H1 (cell line): ENCODE data around the gene DOCK3. TPM values are rescaled to one million over a fixed set of nuclear protein-coding genes. Genes with fewer than 3 reads are reported as not detected.
"Not testable (repeated sequence)": the region's sequence is repeated elsewhere in the genome, so short reads cannot be mapped to it uniquely, and the experiment has no call there.

Experiments
- CTCF ChIA-PET: fragments of 300-600 bp; sonication (Branson Sonifier 250); formaldehyde crosslinking; loops from one replicate; lab custom pipeline; 2021; ENCODE audit not compliant: partially characterized antibody; lab: Charles Lee
- POLR2A ChIA-PET: fragments of 300-600 bp; sonication (Branson Sonifier 250); formaldehyde crosslinking; loops from one replicate; lab custom pipeline; 2021; ENCODE audit warnings: inconsistent platforms; ENCODE audit not compliant: partially characterized antibody; lab: Charles Lee
- DNase-seq, 2 experiments: peaks; one replicate each; pipeline versions ENCODE4 v3.0.0 to v3.0.0-alpha.2; 2010 to 2022; ENCODE audit warnings: low spot score in 2 of 2, low read depth in 1 of 2, mixed read lengths in 1 of 2
- FAIRE-seq: peaks from 2 replicates; lab custom pipeline; 2011; peaks lifted over from hg19 to GRCh38; lab: Jason Lieb, UNC
- H2AFZ ChIP-seq: 2 replicates; pipeline ENCODE4 v1.8.1; 2012; ENCODE audit warnings: low read length, inconsistent platforms
- H2AK5ac ChIP-seq: 2 replicates; pipeline ENCODE4 v1.6.1; 2013; ENCODE audit warnings: low read depth, low read length
- H2BK120ac ChIP-seq: replicated peaks from 2 replicates; pipeline ENCODE3; 2013; ENCODE audit warnings: low read depth, low read length, inconsistent platforms
- H2BK12ac ChIP-seq: 2 replicates; pipeline ENCODE4 v1.6.1; 2013; ENCODE audit warnings: low read depth, low read length
- H2BK15ac ChIP-seq: 2 replicates; pipeline ENCODE4 v1.6.1; 2013; ENCODE audit warnings: low read length
- H2BK20ac ChIP-seq: 2 replicates; pipeline ENCODE4 v1.6.1; 2013; ENCODE audit warnings: low read length
- H2BK5ac ChIP-seq: 2 replicates; pipeline ENCODE4 v1.6.1; 2013; ENCODE audit warnings: low read depth, low read length
- H3K14ac ChIP-seq: 2 replicates; pipeline ENCODE4 v1.6.1; 2013; ENCODE audit warnings: inconsistent platforms; ENCODE audit not compliant: insufficient read length
- H3K18ac ChIP-seq: 2 replicates; pipeline ENCODE4 v1.6.1; 2013; ENCODE audit warnings: low read length; ENCODE audit errors: extremely low read depth
- H3K23ac ChIP-seq: 2 replicates; pipeline ENCODE4 v1.6.1; 2013; ENCODE audit warnings: inconsistent platforms; ENCODE audit not compliant: insufficient read length
- H3K23me2 ChIP-seq: 2 replicates; pipeline ENCODE4 v1.6.1; 2013; ENCODE audit warnings: low read depth, low read length
- H3K27ac ChIP-seq: 2 replicates; pipeline ENCODE4 v1.6.1; 2011; ENCODE audit warnings: low read depth, low read length, inconsistent platforms
- H3K27me3 ChIP-seq, 4 experiments: replicated peaks in 1 of 4; 1 replicate in 1 of 4; 2 replicates in 3 of 4; pipeline versions ENCODE4 v1.6.1 to v1.8.1; 2011 to 2013; ENCODE audit warnings: low read length in 3 of 4, mild to moderate bottlenecking in 3 of 4, inconsistent platforms in 2 of 4, mixed read lengths in 2 of 4, moderate library complexity in 1 of 4; ENCODE audit not compliant: control insufficient read depth in 3 of 4, insufficient read depth in 3 of 4; ENCODE audit errors: extremely low read depth in 1 of 4
- H3K36me3 ChIP-seq, 4 experiments: 2 replicates each; pipeline versions ENCODE4 v1.6.1 to v1.8.1; 2011 to 2013; ENCODE audit warnings: mild to moderate bottlenecking in 4 of 4, low read length in 3 of 4, moderate library complexity in 2 of 4, control low read depth in 1 of 4, inconsistent platforms in 1 of 4; ENCODE audit not compliant: insufficient read depth in 4 of 4, control insufficient read depth in 2 of 4
- H3K4ac ChIP-seq: replicated peaks from 2 replicates; pipeline ENCODE3; 2013; ENCODE audit warnings: low read length, low read depth, mixed read lengths, inconsistent platforms; ENCODE audit not compliant: insufficient read length
- H3K4me1 ChIP-seq, 4 experiments: replicated peaks in 1 of 4; 1 replicate in 1 of 4; 2 replicates in 3 of 4; pipeline versions ENCODE4 v1.6.1 to v1.8.1; 2011 to 2013; ENCODE audit warnings: low read length in 3 of 4, inconsistent platforms in 2 of 4, mixed read lengths in 1 of 4; ENCODE audit not compliant: insufficient read depth in 4 of 4, control insufficient read depth in 3 of 4
- H3K4me2 ChIP-seq, 2 experiments: 2 replicates each; pipeline versions ENCODE4 v1.6.1 to v1.8.1; 2011 to 2013; ENCODE audit warnings: low read depth in 2 of 2, low read length in 2 of 2, control low read depth in 1 of 2, inconsistent platforms in 1 of 2, mild to moderate bottlenecking in 1 of 2; ENCODE audit not compliant: insufficient read depth in 1 of 2
- H3K4me3 ChIP-seq, 4 experiments: fragments of 200-600, 300-600 bp in 1 of 4; sonication (generic), shearing (Covaris generic), sonication (Bioruptor Twin) in 1 of 4; 2 replicates each; pipeline versions ENCODE4 v1.5.1 to v1.8.1; 2011 to 2016; ENCODE audit warnings: low read length in 4 of 4, low read depth in 3 of 4, control low read depth in 2 of 4, inconsistent platforms in 2 of 4, mild to moderate bottlenecking in 2 of 4, mixed read lengths in 1 of 4, moderate library complexity in 1 of 4; ENCODE audit not compliant: insufficient read depth in 2 of 4; ENCODE audit errors: extremely low read depth in 1 of 4
- H3K56ac ChIP-seq: replicated peaks from 2 replicates; pipeline ENCODE3; 2013; ENCODE audit warnings: low read depth, mild to moderate bottlenecking, mixed read lengths, low read length, inconsistent platforms; ENCODE audit not compliant: insufficient read length
- H3K79me1 ChIP-seq: 2 replicates; pipeline ENCODE4 v1.6.1; 2013; ENCODE audit warnings: low read depth, low read length, control low read depth
- H3K79me2 ChIP-seq, 2 experiments: 2 replicates each; pipeline versions ENCODE4 v1.6.1 to v1.8.1; 2012 to 2013; ENCODE audit warnings: low read length in 2 of 2, mild to moderate bottlenecking in 2 of 2, inconsistent platforms in 1 of 2; ENCODE audit not compliant: insufficient read depth in 2 of 2, control insufficient read depth in 1 of 2
- H3K9ac ChIP-seq, 4 experiments: replicated peaks in 1 of 4; 1 replicate in 1 of 4; 2 replicates in 3 of 4; pipeline versions ENCODE4 v1.6.1 to v1.8.1; 2011 to 2013; ENCODE audit warnings: low read depth in 3 of 4, low read length in 3 of 4, control low read depth in 2 of 4, mild to moderate bottlenecking in 2 of 4, moderate library complexity in 2 of 4, inconsistent platforms in 1 of 4; ENCODE audit errors: extremely low read depth in 1 of 4
- H3K9me3 ChIP-seq, 2 experiments: 2 replicates each; pipeline versions ENCODE4 v1.6.1 to v1.8.1; 2012 to 2013; ENCODE audit warnings: mild to moderate bottlenecking in 2 of 2, moderate library complexity in 2 of 2, control low read depth in 1 of 2, inconsistent platforms in 1 of 2, low read depth in 1 of 2, low read length in 1 of 2, mixed read lengths in 1 of 2; ENCODE audit not compliant: insufficient read depth in 2 of 2
- H4K20me1 ChIP-seq, 2 experiments: replicated peaks in 1 of 2; 2 replicates each; pipeline versions ENCODE3 to v1.8.1; 2011 to 2013; ENCODE audit warnings: inconsistent platforms in 2 of 2, low read length in 2 of 2, mild to moderate bottlenecking in 1 of 2; ENCODE audit not compliant: insufficient read depth in 2 of 2, control insufficient read depth in 1 of 2
- H4K5ac ChIP-seq: 2 replicates; pipeline ENCODE4 v1.6.1; 2013; ENCODE audit warnings: low read length, low read depth, mixed read lengths, inconsistent platforms; ENCODE audit not compliant: insufficient read length
- H4K8ac ChIP-seq: 2 replicates; pipeline ENCODE4 v1.8.0; 2013; ENCODE audit warnings: mild to moderate bottlenecking, moderate library complexity, low read length, inconsistent platforms; ENCODE audit not compliant: insufficient read depth; ENCODE audit errors: extremely low read depth
- H4K91ac ChIP-seq: replicated peaks from 2 replicates; pipeline ENCODE3; 2013; ENCODE audit warnings: low read length, mixed read lengths, inconsistent platforms; ENCODE audit not compliant: insufficient read length
- whole genome bisulfite sequencing, 2 experiments: shearing (Covaris generic) in 1 of 2; methylation state at CpG; one replicate each; pipeline versions ENCODE4 v1.1.6 to v1.1.7; 2013 to 2015; ENCODE audit warnings: low lambda C conversion rate in 2 of 2, mixed read lengths in 2 of 2, inconsistent platforms in 1 of 2, low coverage in 1 of 2, missing lambda C conversion rate in 1 of 2; ENCODE audit not compliant: insufficient replicate concordance in 2 of 2, insufficient coverage in 1 of 2, insufficient read length in 1 of 2; ENCODE audit errors: extremely low coverage in 1 of 2, missing lambda C conversion rate in 1 of 2; 5-methylcytosine and 5-hydroxymethylcytosine counted together
- polyA plus RNA-seq, 7 experiments: library from polyadenylated mRNA; depleted of rRNA in 3 of 7; stranded (reverse) in 5 of 7; unstranded in 2 of 7; fragments of >200 nt in 5 of 7; fragments of 200-250 nt in 2 of 7; gene quantifications; 1 replicate in 5 of 7; 2 replicates in 1 of 7; 4 replicates in 1 of 7; pipeline versions ENCODE4 v1.2.1 to v1.2.3, GENCODE V29; 2011 to 2013; ENCODE audit warnings: missing spikeins in 2 of 7, mixed read lengths in 2 of 7
- total RNA-seq: library from RNA; stranded (reverse); fragmentation: NEBNext Ultra II Directional; extraction: Animal tissue kit (Norgen Biotek cat#: 25700); gene quantifications from 2 replicates; pipeline ENCODE4 v1.2.1, GENCODE V29; 2021

DOCK3 gene
- total and polyA plus RNA-seq, 2 of the 8 experiments (the other 6 are each of a cell fraction or from before 2014, with no cell fraction given) = 2.7 to 5.0 TPM

DNA sequence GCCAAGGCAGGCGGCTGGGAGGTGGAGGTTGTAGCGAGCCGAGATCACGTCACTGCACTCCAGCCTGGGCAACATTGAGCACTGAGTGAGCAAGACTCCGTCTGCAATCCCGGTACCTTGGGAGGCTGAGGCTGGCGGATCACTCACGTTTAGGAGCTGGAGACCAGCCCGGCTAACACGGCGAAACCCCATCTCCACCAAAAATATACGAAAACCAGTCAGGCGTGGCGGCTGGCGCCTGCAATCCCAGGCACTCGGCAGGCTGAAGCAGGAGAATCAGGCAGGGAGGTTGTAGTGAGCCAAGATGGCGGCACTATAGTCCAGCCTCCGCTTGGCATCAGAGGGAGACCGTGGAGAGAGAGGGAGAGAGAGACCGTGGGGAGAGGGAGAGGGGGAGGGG lies 129.6 kb downstream of the DOCK3 start:
- H3K4me1 ChIP-seq = peaks cover 0 to 11% (median 2%) of the 10 kb centered on the region in 4 experiments; a peak in 6 of 7 replicates
- H3K4me3 ChIP-seq, H3K36me3 ChIP-seq, H3K56ac ChIP-seq, H4K91ac ChIP-seq, H3K27ac ChIP-seq, H3K23me2 ChIP-seq, H2BK20ac ChIP-seq, H3K79me1 ChIP-seq, H3K4me2 ChIP-seq, H3K79me2 ChIP-seq, H3K14ac ChIP-seq, H3K4ac ChIP-seq, H2BK5ac ChIP-seq, H3K23ac ChIP-seq, H3K9ac ChIP-seq, H2BK15ac ChIP-seq, H2AK5ac ChIP-seq, DNase-seq, H4K5ac ChIP-seq, H3K27me3 ChIP-seq, H4K20me1 ChIP-seq, H2BK120ac ChIP-seq, POLR2A ChIA-PET, H4K8ac ChIP-seq, H2AFZ ChIP-seq, H3K18ac ChIP-seq, H2BK12ac ChIP-seq, FAIRE-seq: not testable (repeated sequence)
- CTCF ChIA-PET = interaction anchor here (1.1 to 1.3 kb wide), 2 partner anchors 39 to 155 kb away, joined by 3 read pairs; no protein-coding TSS in a partner anchor
- peaks cover 9 to 14% of the 10 kb centered on the region in 2 experiments for H3K9me3 ChIP-seq
- 91% methylated on average over 15 of the region's 20 CpGs; no CpG with 5 or more reads in 1 of the 2 experiments for WGBS, 2 experiments
